IMR-90 (cell line): ENCODE results near the gene CDK6.

Experiments used
- POLR2A ChIP-seq: IDR thresholded peaks from 2 replicates; pipeline ENCODE4 v1.6.1; 2012; ENCODE audit warnings: mild to moderate bottlenecking, low read depth, low read length
- TF ChIP-seq, protein P1 (sequence below): conservative IDR thresholded peaks from 2 replicates; pipeline ENCODE4 v1.5.1; 2012; ENCODE audit warnings: mild to moderate bottlenecking, low read depth, low read length, improper control_type of control experiment

DNA sequence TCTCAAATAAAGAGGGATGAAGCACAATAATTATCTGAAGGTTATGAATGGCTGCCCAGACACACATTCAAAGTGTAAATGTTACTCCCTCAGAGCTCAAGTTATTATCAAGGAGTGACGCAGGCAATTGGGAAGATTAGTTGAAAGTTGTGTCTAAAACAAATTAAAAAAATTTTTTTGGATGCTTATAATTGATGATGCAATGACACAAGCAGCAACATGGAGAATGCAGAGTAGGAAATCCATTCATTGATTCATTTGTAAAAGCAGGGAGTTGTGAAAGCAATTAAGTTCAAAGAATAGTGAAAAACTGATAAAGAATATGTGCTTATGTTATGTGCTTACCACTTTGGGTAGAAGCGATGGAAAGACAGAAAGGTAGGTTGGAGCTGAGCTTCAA is 120.4 kb downstream of the CDK6 start:
- TF ChIP-seq POLR2A: no peak
- TF ChIP-seq, protein P1, sequence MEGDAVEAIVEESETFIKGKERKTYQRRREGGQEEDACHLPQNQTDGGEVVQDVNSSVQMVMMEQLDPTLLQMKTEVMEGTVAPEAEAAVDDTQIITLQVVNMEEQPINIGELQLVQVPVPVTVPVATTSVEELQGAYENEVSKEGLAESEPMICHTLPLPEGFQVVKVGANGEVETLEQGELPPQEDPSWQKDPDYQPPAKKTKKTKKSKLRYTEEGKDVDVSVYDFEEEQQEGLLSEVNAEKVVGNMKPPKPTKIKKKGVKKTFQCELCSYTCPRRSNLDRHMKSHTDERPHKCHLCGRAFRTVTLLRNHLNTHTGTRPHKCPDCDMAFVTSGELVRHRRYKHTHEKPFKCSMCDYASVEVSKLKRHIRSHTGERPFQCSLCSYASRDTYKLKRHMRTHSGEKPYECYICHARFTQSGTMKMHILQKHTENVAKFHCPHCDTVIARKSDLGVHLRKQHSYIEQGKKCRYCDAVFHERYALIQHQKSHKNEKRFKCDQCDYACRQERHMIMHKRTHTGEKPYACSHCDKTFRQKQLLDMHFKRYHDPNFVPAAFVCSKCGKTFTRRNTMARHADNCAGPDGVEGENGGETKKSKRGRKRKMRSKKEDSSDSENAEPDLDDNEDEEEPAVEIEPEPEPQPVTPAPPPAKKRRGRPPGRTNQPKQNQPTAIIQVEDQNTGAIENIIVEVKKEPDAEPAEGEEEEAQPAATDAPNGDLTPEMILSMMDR: no peak
